Testis (tissue), 2 donors: Measurements from ENCODE around the gene TMEM97.

Source experiments
- POLR2A ChIP-seq: fragments of 450-650 bp; IDR thresholded peaks from one replicate; pipeline ENCODE4 v1.6.1; 2017; ENCODE audit warnings: antibody characterized with exemption, mild to moderate bottlenecking, moderate library complexity
- TF ChIP-seq, protein P1 (sequence below), 3 experiments: fragments of 450-650 bp in 2 of 3; fragments of 200-600 bp in 1 of 3; sonication (generic) in 1 of 3; IDR thresholded peaks; one replicate each; pipeline ENCODE4 v1.5.1; 2016 to 2019; ENCODE audit warnings: antibody characterized with exemption in 3 of 3, mild to moderate bottlenecking in 2 of 3, moderate library complexity in 1 of 3

DNA sequence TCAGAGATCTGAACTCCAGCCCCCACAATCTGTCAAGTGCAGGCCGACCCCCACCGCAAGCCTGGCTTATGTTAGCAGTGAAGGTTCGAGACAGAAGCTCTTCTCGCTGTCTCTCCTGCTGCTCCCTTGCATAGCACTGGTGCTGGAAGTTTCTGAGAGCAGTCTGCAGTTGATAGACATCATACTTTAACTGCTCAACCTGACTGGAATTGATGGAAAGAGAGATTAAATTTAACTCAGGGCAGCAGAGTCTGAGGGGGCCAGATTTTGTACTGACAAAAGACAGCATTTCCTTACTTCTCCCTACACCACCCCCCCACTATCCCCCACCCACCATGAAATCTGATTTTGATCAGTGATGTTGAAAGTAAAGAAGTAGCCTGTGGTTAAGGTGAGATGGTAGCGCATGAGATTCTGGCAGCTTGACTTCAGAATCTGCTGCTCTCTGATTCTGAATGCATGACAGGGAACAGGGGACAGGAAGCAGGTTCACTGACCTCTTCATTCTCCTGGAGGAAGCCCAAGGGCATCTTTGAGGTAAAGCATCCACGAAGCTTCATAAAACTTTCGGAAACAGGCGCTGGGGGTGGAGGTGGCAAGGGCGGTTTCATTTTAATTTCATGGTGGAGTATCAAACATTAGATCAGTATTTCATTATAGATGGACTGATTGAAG lies 44.3 kb upstream of the TMEM97 start:
- TF ChIP-seq, protein P1, sequence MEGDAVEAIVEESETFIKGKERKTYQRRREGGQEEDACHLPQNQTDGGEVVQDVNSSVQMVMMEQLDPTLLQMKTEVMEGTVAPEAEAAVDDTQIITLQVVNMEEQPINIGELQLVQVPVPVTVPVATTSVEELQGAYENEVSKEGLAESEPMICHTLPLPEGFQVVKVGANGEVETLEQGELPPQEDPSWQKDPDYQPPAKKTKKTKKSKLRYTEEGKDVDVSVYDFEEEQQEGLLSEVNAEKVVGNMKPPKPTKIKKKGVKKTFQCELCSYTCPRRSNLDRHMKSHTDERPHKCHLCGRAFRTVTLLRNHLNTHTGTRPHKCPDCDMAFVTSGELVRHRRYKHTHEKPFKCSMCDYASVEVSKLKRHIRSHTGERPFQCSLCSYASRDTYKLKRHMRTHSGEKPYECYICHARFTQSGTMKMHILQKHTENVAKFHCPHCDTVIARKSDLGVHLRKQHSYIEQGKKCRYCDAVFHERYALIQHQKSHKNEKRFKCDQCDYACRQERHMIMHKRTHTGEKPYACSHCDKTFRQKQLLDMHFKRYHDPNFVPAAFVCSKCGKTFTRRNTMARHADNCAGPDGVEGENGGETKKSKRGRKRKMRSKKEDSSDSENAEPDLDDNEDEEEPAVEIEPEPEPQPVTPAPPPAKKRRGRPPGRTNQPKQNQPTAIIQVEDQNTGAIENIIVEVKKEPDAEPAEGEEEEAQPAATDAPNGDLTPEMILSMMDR (IDR thresholded peaks at IDR 0.05) = no peak
- TF ChIP-seq POLR2A = no peak
